Stimulated activated CD4-positive, alpha-beta T cell treated with anti-CD3 and anti-CD28 coated beads, Interleukin-15, amount 100 ng/mL, for 48 hours (primary cell): Measurements from ENCODE around the gene LRP1B.
"Not testable (repeated sequence)": the region's sequence is repeated elsewhere in the genome, so short reads cannot be mapped to it uniquely, and the experiment has no call there.

Experiments
- DNase-seq, 2 donors: peaks; one replicate each; pipeline ENCODE4 v3.0.0-alpha.2; 2020; ENCODE audit warnings: low read depth in 2 of 2

LRP1B gene

GRCh38 chr2:140698636-140699035 lies 1432.2 kb downstream of the LRP1B start:
- DNase-seq = no peak

- no peak for DNase-seq
Measured at GRCh38 chr2:140696449-140696848, 1434.4 kb downstream of the LRP1B start.

- DNase-seq = no peak
Measured at GRCh38 chr2:140695155-140695554, 1435.7 kb downstream of the LRP1B start.

- DNase-seq = no peak
Measured at GRCh38 chr2:140687825-140688224, 1443.0 kb downstream of the LRP1B start.

GRCh38 chr2:140683658-140684057 lies 1447.2 kb downstream of the LRP1B start:
- no peak for DNase-seq

- DNase-seq = no peak
Measured at GRCh38 chr2:140680862-140681261, 1450.0 kb downstream of the LRP1B start.

DNA sequence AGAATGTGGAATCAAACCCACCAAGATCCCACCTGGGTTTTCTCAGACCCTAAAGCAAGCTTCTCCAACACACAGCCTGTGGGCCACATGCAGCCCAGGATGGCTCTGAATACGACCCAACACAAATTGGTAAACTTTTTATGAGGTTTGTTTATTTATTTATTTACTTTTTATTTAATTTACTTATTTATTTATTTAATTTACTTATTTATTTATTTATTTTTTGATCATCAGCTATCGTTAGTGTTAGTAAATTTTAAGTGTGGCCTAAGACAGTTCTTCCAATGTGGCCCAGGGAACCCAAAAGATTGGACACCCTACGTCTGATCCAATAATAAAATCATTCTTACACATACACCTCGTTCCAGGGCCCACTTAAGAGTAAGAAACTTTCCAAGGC lies 1451.1 kb downstream of the LRP1B start:
- no peak for DNase-seq

DNA sequence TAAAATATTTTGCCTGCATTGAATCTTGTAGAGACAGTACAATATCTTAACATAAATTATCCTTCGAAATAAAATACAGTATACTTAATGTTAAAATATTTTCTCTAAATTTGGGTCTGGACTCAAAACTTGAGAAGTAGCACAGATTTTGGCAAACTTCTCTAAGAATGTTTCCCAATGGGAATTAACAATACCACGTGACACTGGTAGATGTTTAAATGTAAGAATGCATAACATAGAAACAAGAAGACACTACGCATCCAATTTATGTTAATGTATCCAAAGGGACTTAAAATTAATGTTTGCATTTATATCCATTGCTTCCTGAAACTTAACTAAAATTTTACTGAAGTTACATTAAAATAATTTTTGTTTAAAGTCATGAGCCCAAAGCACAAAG lies 1460.9 kb downstream of the LRP1B start:
- no peak for DNase-seq

DNA sequence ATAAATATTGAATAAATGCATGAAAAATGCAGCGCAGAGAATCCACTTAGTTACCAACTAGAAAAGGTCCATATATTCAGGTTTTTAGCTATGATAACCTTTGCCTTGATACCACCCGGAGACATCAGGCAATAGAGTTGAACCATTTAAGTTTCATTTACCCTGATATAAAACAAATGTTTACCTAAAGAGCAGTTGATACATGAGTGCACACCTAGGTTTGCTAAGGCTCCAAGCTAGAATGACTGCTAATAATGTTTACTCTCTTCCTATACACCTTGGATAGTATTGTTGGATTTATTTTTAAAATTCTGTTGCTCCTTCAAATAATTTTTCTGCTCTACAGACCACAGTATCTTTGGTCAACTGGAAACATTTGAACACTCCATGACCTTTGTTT lies 1463.6 kb downstream of the LRP1B start:
- DNase-seq = no peak

DNA sequence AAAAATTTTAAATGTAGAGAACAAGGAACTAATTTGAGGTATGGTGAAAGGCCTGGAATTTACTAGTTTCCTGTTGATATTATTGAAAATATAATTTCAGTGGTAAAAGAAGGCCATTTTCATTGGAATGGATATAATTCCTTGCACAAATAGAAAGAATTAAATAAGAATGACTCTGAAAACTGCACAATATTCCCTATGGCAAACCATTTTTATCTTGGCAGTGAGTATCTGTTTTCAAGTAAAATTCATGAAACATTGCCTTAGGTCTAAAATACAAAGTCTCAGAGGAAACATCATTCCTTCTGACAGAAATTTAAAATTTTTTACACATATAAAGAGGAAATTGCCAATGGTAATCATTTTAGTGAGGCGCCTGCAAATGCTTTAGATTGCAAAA lies 1468.3 kb downstream of the LRP1B start:
- DNase-seq = no peak

DNA sequence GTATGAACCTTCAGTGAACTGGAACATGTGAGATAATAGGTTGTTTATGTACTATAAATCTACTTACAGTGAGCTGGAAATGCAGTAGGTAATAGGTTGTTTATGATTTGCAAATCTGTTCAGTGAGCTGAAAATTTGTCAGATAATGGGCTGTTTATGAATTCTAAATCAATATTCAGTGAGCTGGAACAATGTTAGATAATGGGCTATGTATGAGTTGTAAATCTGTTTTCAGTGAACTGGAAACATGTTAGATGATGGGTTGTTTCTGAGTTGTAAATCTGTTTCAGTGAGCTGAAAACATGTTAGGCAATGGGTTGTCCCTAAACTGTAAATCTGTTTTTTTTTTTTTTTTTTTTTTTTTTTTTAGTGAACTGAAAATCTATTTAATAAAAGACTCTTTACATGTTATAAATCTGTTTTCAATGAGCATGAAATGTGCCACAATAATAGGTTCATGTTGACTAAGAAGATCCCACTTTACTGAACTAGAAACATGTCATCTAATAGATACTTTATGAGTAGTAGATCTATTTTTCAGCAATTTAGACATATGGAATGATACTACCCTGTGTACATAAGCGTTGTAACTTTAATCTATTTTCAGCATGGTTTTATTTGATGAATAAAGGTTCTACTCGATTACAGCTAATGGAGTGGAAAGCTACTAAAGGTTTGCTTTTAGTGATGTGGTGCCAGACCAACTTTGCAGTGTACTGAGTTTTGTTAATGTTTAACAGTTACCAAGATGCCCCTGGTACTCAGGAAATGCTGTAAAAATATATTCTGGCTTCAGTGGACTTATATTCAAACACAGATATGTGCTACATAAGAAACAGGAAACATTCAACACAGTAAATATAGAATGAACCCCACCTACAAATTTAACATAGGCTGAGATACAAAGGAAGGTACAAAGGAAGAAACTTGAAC lies 1471.8 kb downstream of the LRP1B start:
- no peak for DNase-seq

- no peak for DNase-seq
Measured at GRCh38 chr2:140657657-140658056, 1473.2 kb downstream of the LRP1B start.

GRCh38 chr2:140654565-140654964 lies 1476.3 kb downstream of the LRP1B start:
- no peak for DNase-seq

- DNase-seq = no peak
Measured at GRCh38 chr2:140650825-140651224, 1480.0 kb downstream of the LRP1B start.

DNA sequence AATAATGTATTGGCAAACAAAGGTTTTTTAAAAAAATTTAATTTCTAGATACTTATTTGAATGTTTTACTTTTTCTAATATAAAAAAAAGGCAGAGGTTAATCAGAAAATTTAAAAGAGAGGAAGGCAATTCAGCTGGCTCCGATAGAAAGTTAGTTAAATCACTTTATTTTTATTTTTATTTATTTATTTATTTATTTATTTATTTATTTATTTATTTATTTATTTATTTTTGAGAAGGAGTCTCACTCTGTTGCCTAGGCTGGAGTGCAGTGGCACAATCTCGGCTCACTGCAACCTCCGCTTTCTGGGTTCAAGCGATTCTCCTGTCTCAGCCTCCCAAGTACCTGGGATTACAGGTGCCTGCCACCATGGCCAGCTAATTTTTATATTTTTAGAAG lies 1480.7 kb downstream of the LRP1B start:
- DNase-seq = not testable (repeated sequence)

DNA sequence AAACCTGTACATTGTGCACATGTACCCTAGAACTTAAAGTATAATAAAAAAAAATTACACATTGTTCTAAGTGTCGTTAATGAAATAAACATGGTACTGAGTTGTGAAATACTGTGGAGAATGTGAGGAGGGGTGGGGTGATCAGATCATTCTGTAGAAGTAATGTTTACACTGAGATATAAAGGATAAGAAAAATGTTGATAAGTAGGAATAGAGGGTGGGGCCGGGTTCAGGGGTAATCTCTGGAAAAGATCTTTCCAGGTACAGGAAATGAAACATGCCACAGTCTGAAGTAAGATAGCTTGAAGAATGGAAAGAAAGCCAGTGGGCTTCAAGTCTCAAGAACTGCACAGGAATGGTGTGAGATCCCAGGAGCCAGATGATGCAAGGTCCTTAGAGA lies 1482.4 kb downstream of the LRP1B start:
- no peak for DNase-seq

- DNase-seq = no peak
Measured at GRCh38 chr2:140643761-140644187, 1487.0 kb downstream of the LRP1B start.

- DNase-seq = no peak
Measured at GRCh38 chr2:140641163-140641562, 1489.7 kb downstream of the LRP1B start.

DNA sequence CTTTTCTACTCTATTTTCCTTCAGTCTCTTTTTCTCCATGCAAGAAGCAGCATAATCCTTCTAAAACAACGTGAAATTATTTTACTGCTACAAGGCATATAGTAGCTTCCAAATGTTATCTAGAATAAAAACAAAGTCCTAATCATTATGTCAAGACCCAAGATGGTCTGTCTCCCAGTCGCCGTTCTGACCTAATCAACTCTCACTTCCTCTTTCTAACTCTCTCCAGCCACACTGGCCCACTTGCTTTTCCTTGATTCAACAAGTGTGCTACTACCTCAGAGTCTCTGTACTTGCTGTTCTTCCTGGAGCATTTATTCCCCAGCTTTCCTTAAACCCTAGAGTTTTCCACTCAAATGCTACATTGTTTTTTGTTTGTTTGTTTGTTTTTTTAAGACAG lies 1491.2 kb downstream of the LRP1B start:
- DNase-seq = no peak

GRCh38 chr2:140630557-140630956 lies 1500.3 kb downstream of the LRP1B start:
- no peak for DNase-seq

DNA sequence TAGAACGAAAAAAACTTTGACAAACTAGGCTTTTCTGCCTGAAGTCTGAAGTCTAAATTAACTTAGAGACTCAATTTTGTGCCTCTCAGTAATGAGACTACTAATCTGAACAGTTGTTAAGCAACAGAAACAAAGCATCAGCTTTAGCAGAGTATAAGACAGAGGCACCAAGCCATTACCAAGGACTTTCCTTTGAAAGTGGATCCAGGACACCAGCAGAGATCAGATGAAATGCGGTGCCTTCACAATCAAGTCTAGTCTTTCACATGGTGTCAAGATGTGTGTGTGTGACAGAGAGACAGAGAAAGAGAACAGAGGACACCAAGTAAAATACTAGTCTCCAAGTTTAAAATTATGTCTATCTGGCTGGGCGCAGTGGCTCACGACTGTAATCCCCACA lies 1502.9 kb downstream of the LRP1B start:
- DNase-seq = no peak

GRCh38 chr2:140627136-140627535 lies 1503.7 kb downstream of the LRP1B start:
- no peak for DNase-seq

GRCh38 chr2:140624200-140624599 lies 1506.6 kb downstream of the LRP1B start:
- DNase-seq = no peak
